Urinary bladder (tissue), 4 donors: ENCODE measurements around the gene DTNB. TPM values are rescaled to one million over a fixed set of nuclear protein-coding genes. Genes with fewer than 3 reads are reported as not detected.

Experiments used
- DNase-seq: peaks from one replicate; pipeline ENCODE4 v3.0.0-alpha.2; 2015; ENCODE audit errors: extremely low spot score
- H3K27ac ChIP-seq: one replicate; pipeline ENCODE4 v1.5.1; 2013; ENCODE audit warnings: low read depth, mild to moderate bottlenecking, moderate library complexity
- H3K36me3 ChIP-seq: one replicate; pipeline ENCODE4 v1.6.1; 2013; ENCODE audit warnings: mild to moderate bottlenecking, moderate library complexity; ENCODE audit not compliant: insufficient read depth
- H3K4me1 ChIP-seq: one replicate; pipeline ENCODE4 v1.6.1; 2013; ENCODE audit warnings: mild to moderate bottlenecking, moderate library complexity; ENCODE audit not compliant: insufficient read depth
- H3K4me3 ChIP-seq: one replicate; pipeline ENCODE4 v1.5.1; 2013; ENCODE audit warnings: low read depth, low read length
- WGBS: extraction: QIAGEN DNeasy Blood & Tissue Kit; methylation state at CpG from one replicate; pipeline ENCODE4 v1.1.7; 2013; 5-methylcytosine and 5-hydroxymethylcytosine counted together
- polyA plus RNA-seq: library from polyadenylated mRNA; stranded (reverse); fragments of 200-250 nt; gene quantifications from one replicate; pipeline ENCODE4 v1.2.3, GENCODE V29; 2013
- total RNA-seq: library from RNA; depleted of rRNA; stranded (reverse); fragments of >200 nt; gene quantifications from one replicate; pipeline ENCODE4 v1.2.3, GENCODE V29; 2014
- donor health status: healthy with polysubstance abuse.
- donor health status: healthy.

The DTNB gene
- total and polyA plus RNA-seq, 2 donors: 5.4 to 14.0 TPM

GRCh38 chr2:25697559-25698341, 24.4 kb upstream of the DTNB start:
- WGBS: 47% methylated on average over 17 of the region's 17 CpGs
- Histone ChIP-seq H3K4me3 (no peak overlapping the region), H3K36me3 (no peaks in the 10 kb centered on the region), H3K4me1 (no peaks in the 10 kb centered on the region), H3K27ac (no peak overlapping the region)
- no peak for DNase-seq

GRCh38 chr2:25692737-25693445, 19.5 kb upstream of the DTNB start:
- Histone ChIP-seq H3K36me3 (no peaks in the 10 kb centered on the region), H3K4me1 (no peaks in the 10 kb centered on the region), H3K4me3 (no peak overlapping the region), H3K27ac (no peak overlapping the region)
- WGBS: 90% methylated on average over 6 of the region's 6 CpGs
- DNase-seq: no peak

- WGBS: 86% methylated on average over 4 of the region's 4 CpGs
- no peak for DNase-seq
- no peaks in the 10 kb centered on the region for H3K36me3 ChIP-seq
- no peak overlapping the region for H3K27ac ChIP-seq
- H3K4me1 ChIP-seq: no peaks in the 10 kb centered on the region
- H3K4me3 ChIP-seq: no peak overlapping the region
Observed at GRCh38 chr2:25692143-25692542, 18.8 kb upstream of the DTNB start.

GRCh38 chr2:25690058-25690457, 16.7 kb upstream of the DTNB start:
- Histone ChIP-seq H3K4me1 (no peaks in the 10 kb centered on the region), H3K4me3 (no peak overlapping the region), H3K27ac (no peak overlapping the region), H3K36me3 (no peaks in the 10 kb centered on the region)
- WGBS: 28% methylated on average over 1 of the region's 1 CpG
- no peak for DNase-seq

- Histone ChIP-seq H3K4me3 (no peak overlapping the region), H3K36me3 (no peaks in the 10 kb centered on the region), H3K27ac (no peak overlapping the region), H3K4me1 (no peaks in the 10 kb centered on the region)
- DNase-seq: no peak
- 87% methylated on average over 6 of the region's 6 CpGs for WGBS
Observed at GRCh38 chr2:25688236-25688635, 14.9 kb upstream of the DTNB start.

- 91% methylated on average over 2 of the region's 2 CpGs for WGBS
- no peaks in the 10 kb centered on the region for H3K36me3 ChIP-seq
- no peak overlapping the region for H3K4me3 ChIP-seq
- no peaks in the 10 kb centered on the region for H3K4me1 ChIP-seq
- DNase-seq: no peak
- no peak overlapping the region for H3K27ac ChIP-seq
Observed at GRCh38 chr2:25685741-25686140, 12.4 kb upstream of the DTNB start.

GRCh38 chr2:25684577-25685473, 11.4 kb upstream of the DTNB start:
- Histone ChIP-seq H3K4me3 (no peak overlapping the region), H3K36me3 (no peaks in the 10 kb centered on the region)
- 83% methylated on average over 20 of the region's 20 CpGs for WGBS

GRCh38 chr2:25682082-25682481, 8.7 kb upstream of the DTNB start:
- Histone ChIP-seq H3K4me1 (no peaks in the 10 kb centered on the region), H3K4me3 (no peak overlapping the region), H3K36me3 (no peaks in the 10 kb centered on the region), H3K27ac (no peak overlapping the region)
- DNase-seq: no peak
- 89% methylated on average over 4 of the region's 4 CpGs for WGBS

More at GRCh38 chr2:25684577-25685473, 11.4 kb upstream of the DTNB start:
- DNase-seq: no peak
- Histone ChIP-seq H3K27ac (no peak overlapping the region), H3K4me1 (no peaks in the 10 kb centered on the region)

GRCh38 chr2:25677877-25678276, 4.5 kb upstream of the DTNB start:
- Histone ChIP-seq H3K4me3 (no peak overlapping the region), H3K36me3 (no peaks in the 10 kb centered on the region), H3K27ac (no peak overlapping the region), H3K4me1 (no peaks in the 10 kb centered on the region)
- 91% methylated on average over 4 of the region's 4 CpGs for WGBS
- no peak for DNase-seq

GRCh38 chr2:25674077-25674362, 643 bp upstream of the DTNB start:
- 10% methylated on average over 10 of the region's 10 CpGs for WGBS
- H3K4me3 ChIP-seq: peak overlapping the region; percentile 98
- no peaks in the 10 kb centered on the region for H3K36me3 ChIP-seq
- DNase-seq: no peak
- H3K4me1 ChIP-seq: no peaks in the 10 kb centered on the region
- H3K27ac ChIP-seq: peak overlapping the region; percentile 69

- DNase-seq: no peak
- Histone ChIP-seq H3K4me3 (peak overlapping the region; percentile 98), H3K27ac (peak overlapping the region; percentile 95), H3K36me3 (no peaks in the 10 kb centered on the region), H3K4me1 (no peaks in the 10 kb centered on the region)
- WGBS: 3% methylated on average over 60 of the region's 60 CpGs
Observed at GRCh38 chr2:25672494-25673299, 680 bp downstream of the DTNB start.

- WGBS: 94% methylated on average over 2 of the region's 2 CpGs
- Histone ChIP-seq H3K4me3 (no peak overlapping the region), H3K36me3 (no peaks in the 10 kb centered on the region), H3K4me1 (no peaks in the 10 kb centered on the region), H3K27ac (no peak overlapping the region)
- DNase-seq: no peak
Observed at GRCh38 chr2:25671622-25672021, 1.8 kb downstream of the DTNB start.

GRCh38 chr2:25669520-25669919, 3.9 kb downstream of the DTNB start:
- no peaks in the 10 kb centered on the region for H3K36me3 ChIP-seq
- no peak overlapping the region for H3K27ac ChIP-seq
- no peak overlapping the region for H3K4me3 ChIP-seq
- DNase-seq: no peak
- H3K4me1 ChIP-seq: no peaks in the 10 kb centered on the region
- 91% methylated on average over 7 of the region's 7 CpGs for WGBS
